Medulla oblongata (tissue), 1 donor: ENCODE data around the gene GLIPR2.

ENCODE experiments used
- DNase-seq: peaks from one replicate; pipeline ENCODE4 v3.0.0-alpha.2; 2015; ENCODE audit errors: extremely low spot score

The GLIPR2 gene

GRCh38 chr9:36192196-36192595 lies 55.7 kb downstream of the GLIPR2 start:
- no peak for DNase-seq

GRCh38 chr9:36193023-36193422 lies 56.5 kb downstream of the GLIPR2 start:
- no peak for DNase-seq

- DNase-seq = no peak
Measured at GRCh38 chr9:36194326-36195000, 57.9 kb downstream of the GLIPR2 start.

- no peak for DNase-seq
Measured at GRCh38 chr9:36204906-36205547, 68.5 kb downstream of the GLIPR2 start.

- DNase-seq = peak; percentile 78
Measured at GRCh38 chr9:36207016-36207415, 70.5 kb downstream of the GLIPR2 start.

GRCh38 chr9:36207546-36208012 lies 71.0 kb downstream of the GLIPR2 start:
- no peak for DNase-seq

GRCh38 chr9:36208521-36209253 lies 72.2 kb downstream of the GLIPR2 start:
- DNase-seq = no peak

GRCh38 chr9:36210722-36211121 lies 74.2 kb downstream of the GLIPR2 start:
- no peak for DNase-seq

- no peak for DNase-seq
Measured at GRCh38 chr9:36211510-36211909, 75.0 kb downstream of the GLIPR2 start.

GRCh38 chr9:36213387-36213786 lies 76.9 kb downstream of the GLIPR2 start:
- DNase-seq = no peak
